GM12874 (cell line): ENCODE measurements around the gene POLR3H.

ENCODE experiments used
- TF ChIP-seq, protein P1 (sequence below): IDR thresholded peaks from 2 replicates; pipeline ENCODE4 v1.5.1; 2011; ENCODE audit warnings: low read depth, mild to moderate bottlenecking, control low read depth, low read length, moderate library complexity; ENCODE audit not compliant: insufficient read depth

Gene POLR3H

DNA sequence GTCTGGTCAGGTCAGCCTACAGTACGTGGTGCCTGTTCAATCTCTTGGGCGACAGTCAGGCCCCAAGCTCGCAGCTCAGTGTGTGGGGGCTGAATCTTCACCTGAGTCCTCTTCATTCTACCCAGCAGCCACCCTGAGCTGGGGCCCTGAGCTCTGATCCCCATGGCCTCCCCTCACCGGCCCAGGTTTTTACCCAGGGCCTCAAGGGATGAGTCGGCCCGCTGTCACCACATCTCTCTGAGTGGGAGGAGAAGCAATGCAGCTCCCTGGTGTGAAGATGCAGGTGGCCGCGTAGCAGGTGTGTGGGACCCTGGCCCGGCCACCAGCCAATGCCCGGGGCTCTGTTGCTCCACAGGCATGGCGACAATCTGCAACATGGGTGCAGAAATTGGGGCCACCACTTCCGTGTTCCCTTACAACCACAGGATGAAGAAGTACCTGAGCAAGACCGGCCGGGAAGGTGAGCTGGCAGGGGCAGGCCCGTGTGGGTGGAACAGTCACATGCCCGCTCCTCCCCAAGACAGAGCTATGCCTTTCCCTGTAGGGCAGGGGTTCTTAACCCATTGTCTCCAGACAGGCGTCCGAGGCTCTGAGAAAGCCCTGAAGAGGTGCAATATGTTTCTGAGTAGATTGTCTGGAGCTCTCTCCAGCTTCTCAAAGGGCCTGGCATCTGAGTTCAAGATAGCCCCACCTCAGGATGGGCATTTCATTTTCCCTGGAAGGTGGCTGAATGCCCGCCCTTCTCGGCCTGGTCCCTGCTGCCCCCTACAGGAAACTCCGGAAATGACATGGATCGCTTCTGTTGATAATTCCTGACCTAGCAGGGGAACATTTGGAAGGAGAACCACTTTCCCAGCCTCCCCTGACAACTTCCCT lies 26.9 kb downstream of the POLR3H start:
- TF ChIP-seq, protein P1, sequence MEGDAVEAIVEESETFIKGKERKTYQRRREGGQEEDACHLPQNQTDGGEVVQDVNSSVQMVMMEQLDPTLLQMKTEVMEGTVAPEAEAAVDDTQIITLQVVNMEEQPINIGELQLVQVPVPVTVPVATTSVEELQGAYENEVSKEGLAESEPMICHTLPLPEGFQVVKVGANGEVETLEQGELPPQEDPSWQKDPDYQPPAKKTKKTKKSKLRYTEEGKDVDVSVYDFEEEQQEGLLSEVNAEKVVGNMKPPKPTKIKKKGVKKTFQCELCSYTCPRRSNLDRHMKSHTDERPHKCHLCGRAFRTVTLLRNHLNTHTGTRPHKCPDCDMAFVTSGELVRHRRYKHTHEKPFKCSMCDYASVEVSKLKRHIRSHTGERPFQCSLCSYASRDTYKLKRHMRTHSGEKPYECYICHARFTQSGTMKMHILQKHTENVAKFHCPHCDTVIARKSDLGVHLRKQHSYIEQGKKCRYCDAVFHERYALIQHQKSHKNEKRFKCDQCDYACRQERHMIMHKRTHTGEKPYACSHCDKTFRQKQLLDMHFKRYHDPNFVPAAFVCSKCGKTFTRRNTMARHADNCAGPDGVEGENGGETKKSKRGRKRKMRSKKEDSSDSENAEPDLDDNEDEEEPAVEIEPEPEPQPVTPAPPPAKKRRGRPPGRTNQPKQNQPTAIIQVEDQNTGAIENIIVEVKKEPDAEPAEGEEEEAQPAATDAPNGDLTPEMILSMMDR = peak; percentile 67

DNA sequence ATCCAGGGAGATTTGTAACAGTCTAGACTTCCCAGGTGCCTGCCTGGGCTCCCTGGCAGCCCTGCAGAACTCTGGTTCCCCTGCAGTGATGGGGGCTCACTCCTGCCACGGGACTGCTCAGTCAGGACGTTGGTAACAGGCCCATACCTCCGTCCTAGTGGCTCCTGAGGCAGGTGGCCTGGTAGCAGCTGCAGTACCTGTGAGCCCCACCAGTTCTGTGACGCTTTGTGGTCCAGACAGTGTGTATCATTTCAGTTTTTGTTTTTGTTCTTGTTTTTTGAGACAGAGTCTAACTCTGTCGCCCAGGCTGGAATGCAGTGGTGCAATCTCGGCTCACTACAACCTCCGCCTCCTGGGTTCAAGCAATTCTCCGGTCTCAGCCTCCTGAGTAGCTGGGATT lies 27.8 kb downstream of the POLR3H start:
- TF ChIP-seq, protein P1 = no peak

DNA sequence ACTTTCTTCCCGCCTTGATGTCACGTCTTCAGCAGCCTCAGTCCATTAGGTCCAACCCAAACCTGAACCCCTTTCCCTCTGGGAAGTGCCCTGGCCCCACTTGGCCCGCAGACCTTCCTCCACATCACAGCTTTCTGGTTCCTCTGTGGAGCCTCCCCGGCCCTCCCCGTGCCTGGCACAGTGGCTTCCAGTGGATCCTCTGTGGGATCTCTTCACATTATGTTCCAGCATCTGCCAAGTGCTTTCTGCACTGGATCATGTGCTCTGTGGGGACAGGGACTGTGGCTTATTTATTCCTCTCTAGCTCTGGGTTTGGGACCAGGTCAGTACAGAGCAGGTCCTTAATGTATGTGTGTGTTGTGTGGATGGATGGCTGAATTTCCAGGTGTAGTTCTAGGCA lies 30.9 kb downstream of the POLR3H start:
- TF ChIP-seq, protein P1 = no peak

DNA sequence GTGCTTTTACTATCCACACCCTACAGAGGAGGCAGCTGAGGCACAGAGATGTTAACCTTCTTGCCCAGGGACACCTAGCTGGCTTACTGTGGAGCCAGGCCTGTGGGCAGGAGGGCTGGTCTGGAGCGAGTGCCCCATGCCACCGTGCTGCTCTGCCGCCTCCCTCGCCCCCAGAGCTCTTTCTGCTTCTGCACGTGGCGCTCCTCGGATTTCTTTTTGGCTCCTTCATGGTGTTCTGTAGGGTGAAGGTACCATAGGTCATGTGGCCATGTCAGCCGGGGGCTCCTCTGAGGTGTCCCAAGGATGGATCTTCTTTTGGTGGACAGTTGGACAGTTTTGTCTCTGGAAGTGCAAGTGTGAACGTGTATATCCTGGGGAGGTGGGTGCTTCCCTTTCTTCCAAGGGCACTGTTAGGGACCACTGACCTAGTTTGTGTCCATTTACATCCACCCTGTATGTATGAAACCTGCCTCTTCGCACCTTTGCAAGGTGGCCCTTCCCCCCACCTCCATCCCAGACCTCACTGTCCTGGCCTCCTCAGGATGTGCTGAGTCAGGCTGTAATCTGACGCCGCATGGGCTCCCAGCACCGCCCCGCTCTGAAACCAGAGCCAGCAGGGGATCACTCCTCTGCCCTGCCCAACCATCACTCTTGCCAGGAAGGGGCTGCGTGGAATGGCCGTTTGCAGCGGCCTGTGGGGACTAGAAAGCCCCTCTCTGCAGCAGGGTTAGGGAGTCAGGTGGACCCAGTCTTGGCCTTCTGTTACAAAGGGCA lies 31.7 kb downstream of the POLR3H start:
- TF ChIP-seq, protein P1 = no peak

DNA sequence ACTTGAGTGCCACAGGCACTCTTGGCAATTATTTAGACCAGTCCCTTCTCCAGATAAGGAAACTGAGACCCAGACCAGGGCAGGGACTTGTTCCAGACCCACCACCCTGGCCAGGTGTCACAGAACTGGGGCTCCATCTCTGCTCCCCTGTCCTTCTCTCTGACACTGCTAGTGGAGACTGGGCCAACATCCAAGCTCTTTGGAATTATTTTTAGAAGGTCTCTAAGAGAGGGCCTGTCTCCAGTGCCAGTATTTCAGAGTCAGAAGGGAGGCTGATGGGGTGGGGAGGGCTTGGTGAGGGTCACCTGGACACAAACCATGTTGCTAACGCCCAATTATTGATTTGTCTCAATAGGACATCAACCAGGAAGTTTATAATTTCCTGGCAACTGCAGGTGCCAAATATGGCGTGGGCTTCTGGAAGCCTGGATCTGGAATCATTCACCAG lies 32.7 kb downstream of the POLR3H start:
- TF ChIP-seq, protein P1 = no peak

DNA sequence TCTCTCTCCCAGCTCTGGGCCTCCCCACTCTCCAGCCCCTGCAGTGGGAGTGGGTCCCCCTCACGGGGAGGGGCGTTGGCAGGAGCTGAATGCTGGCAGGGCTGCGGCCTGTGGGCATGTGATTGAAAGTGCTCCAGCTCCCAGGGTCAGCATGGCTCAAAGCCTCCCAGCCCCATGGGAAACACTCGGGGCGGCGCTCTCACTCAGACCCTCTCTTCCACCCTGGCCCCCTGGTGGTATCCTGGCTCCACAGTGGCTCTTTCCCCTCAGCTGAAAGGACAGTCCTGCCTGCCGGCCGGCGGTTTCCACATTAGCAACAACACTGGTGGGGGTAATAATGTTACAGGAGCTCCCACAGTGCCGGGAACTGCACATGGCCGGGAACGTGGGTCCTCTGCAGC lies 35.5 kb downstream of the POLR3H start:
- TF ChIP-seq, protein P1 = no peak

DNA sequence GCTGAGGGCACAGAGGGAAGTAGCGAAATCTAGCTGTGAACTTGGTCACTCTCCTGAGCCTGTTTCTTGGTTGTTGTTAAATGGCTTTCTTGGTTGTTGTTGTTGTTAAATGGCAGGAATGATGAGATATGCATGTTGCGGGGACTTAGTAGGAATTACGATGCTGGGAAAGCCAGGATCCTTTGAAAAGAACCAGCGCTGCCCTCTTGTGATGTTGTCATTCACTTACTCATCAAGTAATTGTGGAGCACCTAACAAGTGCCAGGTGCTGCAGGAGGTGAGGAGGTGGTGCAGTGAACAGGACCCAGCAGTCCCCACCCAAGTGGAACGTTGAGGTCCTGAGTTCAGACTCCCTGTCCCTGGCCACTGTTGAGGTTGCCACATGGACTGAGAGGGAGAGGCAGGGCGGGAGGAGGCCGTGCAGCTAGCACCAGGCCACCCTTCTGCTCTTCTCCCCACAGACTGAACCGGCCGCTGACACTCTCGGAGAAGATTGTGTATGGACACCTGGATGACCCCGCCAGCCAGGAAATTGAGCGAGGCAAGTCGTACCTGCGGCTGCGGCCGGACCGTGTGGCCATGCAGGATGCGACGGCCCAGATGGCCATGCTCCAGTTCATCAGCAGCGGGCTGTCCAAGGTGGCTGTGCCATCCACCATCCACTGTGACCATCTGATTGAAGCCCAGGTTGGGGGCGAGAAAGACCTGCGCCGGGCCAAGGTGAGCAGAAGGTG lies 36.8 kb downstream of the POLR3H start:
- TF ChIP-seq, protein P1 = no peak
